Endothelial cell of umbilical vein (primary cell): ENCODE measurements around the gene ARFGEF3. TPM values are rescaled to one million over a fixed set of nuclear protein-coding genes. Genes with fewer than 3 reads are reported as not detected.
A peak's percentile ranks its signal among the peaks of the same experiment; 100 is the strongest.

Source experiments
- BruUV-seq: library from RNA; stranded (reverse); fragments of 400-500 nt; replicated peaks from 2 replicates; lab custom pipeline; 2021; lab: Mats Ljungman, UMichigan
- CTCF ChIA-PET: fragments of 300-600, 350-600 bp; sonication (Branson Sonifier 250); formaldehyde crosslinking; loops from one replicate; lab custom pipeline; 2021; ENCODE audit warnings: antibody characterized with exemption, inconsistent platforms; lab: Charles Lee
- POLR2A ChIA-PET: fragments of 300-600, 350-600 bp; sonication (Branson Sonifier 250); formaldehyde crosslinking; loops from one replicate; lab custom pipeline; 2021; ENCODE audit warnings: antibody characterized with exemption, inconsistent platforms; lab: Charles Lee
- DNase-seq: peaks from one replicate; pipeline ENCODE4 v3.0.0-alpha.2; 2011; ENCODE audit warnings: low read depth, low spot score
- FAIRE-seq: peaks from 2 replicates; lab custom pipeline; 2011; peaks lifted over from hg19 to GRCh38; lab: Jason Lieb, UNC
- H2AFZ ChIP-seq: 2 replicates; pipeline ENCODE4 v1.6.0; 2012; ENCODE audit warnings: low read depth, low read length, control low read depth, inconsistent platforms
- H3K27ac ChIP-seq: 2 replicates; pipeline ENCODE4 v1.5.1; 2011; ENCODE audit warnings: low read depth, mild to moderate bottlenecking, control low read depth, low read length, moderate library complexity; ENCODE audit not compliant: insufficient read depth
- H3K27me3 ChIP-seq, 2 experiments: 2 replicates each; pipeline versions ENCODE4 v1.6.0 to v1.6.1; 2011; ENCODE audit warnings: low read length in 2 of 2, mixed read lengths in 1 of 2; ENCODE audit not compliant: control insufficient read depth in 2 of 2, insufficient read depth in 2 of 2
- H3K36me3 ChIP-seq, 2 experiments: 2 replicates in 1 of 2; 3 replicates in 1 of 2; pipeline ENCODE4 v1.5.1; 2011; ENCODE audit warnings: low read length in 2 of 2, mild to moderate bottlenecking in 1 of 2, moderate library complexity in 1 of 2; ENCODE audit not compliant: control insufficient read depth in 2 of 2, insufficient read depth in 2 of 2; ENCODE audit errors: extremely low read depth in 1 of 2
- H3K4me1 ChIP-seq: 3 replicates; pipeline ENCODE4 v1.5.1; 2011; ENCODE audit warnings: mild to moderate bottlenecking, low read length; ENCODE audit not compliant: control insufficient read depth, insufficient read depth; ENCODE audit errors: extremely low read depth
- H3K4me2 ChIP-seq: 2 replicates; pipeline ENCODE4 v1.6.1; 2011; ENCODE audit warnings: low read length, control low read depth, mixed read lengths; ENCODE audit not compliant: insufficient read depth
- H3K4me3 ChIP-seq, 3 experiments: fragments of 200-600 bp in 1 of 3; sonication (generic), shearing (Covaris generic) in 1 of 3; replicated peaks in 1 of 3; 2 replicates each; pipeline ENCODE4 v1.5.1; 2011 to 2016; ENCODE audit warnings: control low read depth in 3 of 3, low read length in 3 of 3, mild to moderate bottlenecking in 2 of 3, inconsistent platforms in 1 of 3, low read depth in 1 of 3, moderate library complexity in 1 of 3; ENCODE audit not compliant: insufficient read depth in 1 of 3
- H3K79me2 ChIP-seq: 2 replicates; pipeline ENCODE4 v1.6.0; 2012; ENCODE audit warnings: low read length, inconsistent platforms; ENCODE audit not compliant: control insufficient read depth, insufficient read depth
- H3K9ac ChIP-seq: replicated peaks from 2 replicates; pipeline ENCODE3; 2011; ENCODE audit warnings: low read length, control low read depth; ENCODE audit not compliant: insufficient read depth; ENCODE audit errors: extremely low read depth
- H3K9me1 ChIP-seq: replicated peaks from 3 replicates; pipeline ENCODE4 v1.6.0; 2011; ENCODE audit warnings: mild to moderate bottlenecking, low read length; ENCODE audit not compliant: control insufficient read depth, insufficient read depth; ENCODE audit errors: extremely low read depth
- H3K9me3 ChIP-seq: replicated peaks from 2 replicates; pipeline ENCODE4 v1.5.1; 2012; ENCODE audit warnings: low read length, inconsistent platforms; ENCODE audit not compliant: control insufficient read depth, insufficient read depth
- H4K20me1 ChIP-seq: replicated peaks from 2 replicates; pipeline ENCODE3; 2011; ENCODE audit warnings: mild to moderate bottlenecking, low read length; ENCODE audit not compliant: control insufficient read depth, insufficient read depth; ENCODE audit errors: extremely low read depth
- EZH2 ChIP-seq: IDR thresholded peaks from 2 replicates; pipeline ENCODE4 v1.6.1; 2012; ENCODE audit warnings: borderline replicate concordance, low read depth, mild to moderate bottlenecking, moderate library complexity, low read length, inconsistent platforms; ENCODE audit not compliant: severe bottlenecking
- FOS ChIP-seq: IDR thresholded peaks from 2 replicates; pipeline ENCODE4 v1.6.1; 2011; ENCODE audit warnings: mild to moderate bottlenecking, low read length, moderate library complexity, borderline replicate concordance; ENCODE audit not compliant: insufficient read depth
- GATA2 ChIP-seq: IDR thresholded peaks from 2 replicates; pipeline ENCODE4 v1.7.0; 2011; ENCODE audit warnings: low read depth, mild to moderate bottlenecking, moderate library complexity, mixed read lengths, low read length; ENCODE audit not compliant: insufficient read length, insufficient read depth
- JUN ChIP-seq: IDR thresholded peaks from 2 replicates; pipeline ENCODE4 v1.6.1; 2011; ENCODE audit warnings: borderline replicate concordance, low read depth; ENCODE audit not compliant: insufficient read length, insufficient read depth
- MYC ChIP-seq: IDR thresholded peaks from one replicate; pipeline ENCODE4 v1.6.1; 2011; ENCODE audit warnings: mild to moderate bottlenecking, low read depth, low read length
- POLR2A ChIP-seq: IDR thresholded peaks from 2 replicates; pipeline ENCODE4 v1.6.1; 2012; ENCODE audit warnings: low read depth, mild to moderate bottlenecking, control low read depth, low read length
- POLR2AphosphoS5 ChIP-seq: IDR thresholded peaks from 2 replicates; pipeline ENCODE4 v1.6.1; 2012; ENCODE audit warnings: low read depth, mild to moderate bottlenecking, control low read depth, low read length, moderate library complexity; ENCODE audit not compliant: insufficient read depth
- dilution Hi-C: fragments of 300-500 bp; cut with MboI; formaldehyde crosslinking; loops from one replicate; pipeline ENCODE4 v1.15.0; 2019; ENCODE audit warnings: low sequenced_read_pairs; ENCODE audit not compliant: extremely low pct_ligation_motif_present
- intact Hi-C: fragments of 100-400 bp; cut with micrococcal nuclease; formaldehyde crosslinking; loops from one replicate; pipeline ENCODE4 v1.10.0; 2022
- polyA plus RNA-seq, 4 experiments: library from polyadenylated mRNA; depleted of rRNA in 3 of 4; stranded (reverse) in 3 of 4; unstranded in 1 of 4; fragments of >200 nt; gene quantifications; 2 replicates each; pipeline versions ENCODE4 v1.2.1 to v1.2.3, GENCODE V29; 2011 to 2012; ENCODE audit warnings: missing spikeins in 1 of 4
- total RNA-seq: library from RNA; stranded (reverse); gene quantifications from 2 replicates; pipeline ENCODE4 v1.2.3, GENCODE V29; 2021
- TF ChIP-seq, protein P1 (sequence below), 2 donors: IDR thresholded peaks; 1 replicate in 1 of 2; 2 replicates in 1 of 2; pipeline ENCODE4 v1.5.1; 2011; ENCODE audit warnings: low read length in 2 of 2, mild to moderate bottlenecking in 2 of 2, moderate library complexity in 2 of 2, control low read depth in 1 of 2, inconsistent platforms in 1 of 2, low read depth in 1 of 2; ENCODE audit not compliant: insufficient read depth in 1 of 2; ENCODE audit errors: extremely low read depth in 1 of 2
- TF ChIP-seq, protein P2 (sequence below): IDR thresholded peaks from 2 replicates; pipeline ENCODE4 v1.6.1; 2011; ENCODE audit not compliant: insufficient read depth, insufficient read length

ARFGEF3 gene
- total and polyA plus RNA-seq, 2 donors (not counting 3 experiments of a cell fraction or from before 2014, with no cell fraction given): 1.3 to 7.3 TPM

DNA sequence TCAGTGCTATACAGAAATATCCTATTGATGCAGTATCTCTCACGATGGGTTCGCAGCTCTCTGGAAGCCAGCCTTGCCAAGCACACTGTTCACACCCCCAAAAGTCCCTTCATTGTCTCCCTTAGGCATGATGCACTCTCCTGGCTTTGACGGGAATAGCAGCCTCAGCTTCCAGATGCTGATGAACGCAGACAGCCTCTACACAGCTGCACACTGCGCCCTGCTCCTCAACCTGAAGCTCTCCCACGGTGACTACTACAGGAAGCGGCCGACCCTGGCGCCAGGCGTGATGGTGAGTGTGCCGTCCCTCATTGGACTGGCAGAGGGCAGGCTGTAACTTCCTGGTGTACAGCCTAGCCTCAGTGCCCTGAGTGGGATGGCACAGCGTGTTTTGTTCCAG, 116.6 kb downstream of the ARFGEF3 start:
- no peak overlapping the region for H3K4me2 ChIP-seq
- H3K4me3 ChIP-seq: no peak overlapping the region
- H3K36me3 ChIP-seq: no peaks in the 10 kb centered on the region
- no peak for TF ChIP-seq MYC
- TF ChIP-seq, protein P1, sequence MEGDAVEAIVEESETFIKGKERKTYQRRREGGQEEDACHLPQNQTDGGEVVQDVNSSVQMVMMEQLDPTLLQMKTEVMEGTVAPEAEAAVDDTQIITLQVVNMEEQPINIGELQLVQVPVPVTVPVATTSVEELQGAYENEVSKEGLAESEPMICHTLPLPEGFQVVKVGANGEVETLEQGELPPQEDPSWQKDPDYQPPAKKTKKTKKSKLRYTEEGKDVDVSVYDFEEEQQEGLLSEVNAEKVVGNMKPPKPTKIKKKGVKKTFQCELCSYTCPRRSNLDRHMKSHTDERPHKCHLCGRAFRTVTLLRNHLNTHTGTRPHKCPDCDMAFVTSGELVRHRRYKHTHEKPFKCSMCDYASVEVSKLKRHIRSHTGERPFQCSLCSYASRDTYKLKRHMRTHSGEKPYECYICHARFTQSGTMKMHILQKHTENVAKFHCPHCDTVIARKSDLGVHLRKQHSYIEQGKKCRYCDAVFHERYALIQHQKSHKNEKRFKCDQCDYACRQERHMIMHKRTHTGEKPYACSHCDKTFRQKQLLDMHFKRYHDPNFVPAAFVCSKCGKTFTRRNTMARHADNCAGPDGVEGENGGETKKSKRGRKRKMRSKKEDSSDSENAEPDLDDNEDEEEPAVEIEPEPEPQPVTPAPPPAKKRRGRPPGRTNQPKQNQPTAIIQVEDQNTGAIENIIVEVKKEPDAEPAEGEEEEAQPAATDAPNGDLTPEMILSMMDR (IDR thresholded peaks at IDR 0.05; ENCODE audit: extremely low read depth in 1 of 2, insufficient read depth in 1 of 2, low read depth in 1 of 2, low read length in 2 of 2): peak; percentile 10 to 34
- H3K9me1 ChIP-seq: no peaks in the 10 kb centered on the region
- no peak for DNase-seq
- no peak overlapping the region for H2AFZ ChIP-seq
- BruUV-seq: no TSS peak
- H4K20me1 ChIP-seq: no peaks in the 10 kb centered on the region
- no peaks in the 10 kb centered on the region for H3K79me2 ChIP-seq
- no peak for FAIRE-seq
- no peaks in the 10 kb centered on the region for H3K4me1 ChIP-seq
- POLR2A ChIA-PET: no interaction called here
- H3K27ac ChIP-seq: no peak overlapping the region
- dilution Hi-C loops (no loop called here), intact Hi-C loops (loop anchor here (1.0 to 5.0 kb wide), 2 partner anchors 162 to 276 kb away; no protein-coding TSS in a partner anchor)
- H3K9ac ChIP-seq: no peak overlapping the region
- H3K9me3 ChIP-seq: no peaks in the 10 kb centered on the region
- CTCF ChIA-PET: interaction anchor here (0.8 to 2.7 kb wide), 5 partner anchors 11 to 162 kb away, joined by 3 to 28 read pairs (median 3); partner anchors contain the start of gene HEBP2
- H3K27me3 ChIP-seq: no peaks in the 10 kb centered on the region

DNA sequence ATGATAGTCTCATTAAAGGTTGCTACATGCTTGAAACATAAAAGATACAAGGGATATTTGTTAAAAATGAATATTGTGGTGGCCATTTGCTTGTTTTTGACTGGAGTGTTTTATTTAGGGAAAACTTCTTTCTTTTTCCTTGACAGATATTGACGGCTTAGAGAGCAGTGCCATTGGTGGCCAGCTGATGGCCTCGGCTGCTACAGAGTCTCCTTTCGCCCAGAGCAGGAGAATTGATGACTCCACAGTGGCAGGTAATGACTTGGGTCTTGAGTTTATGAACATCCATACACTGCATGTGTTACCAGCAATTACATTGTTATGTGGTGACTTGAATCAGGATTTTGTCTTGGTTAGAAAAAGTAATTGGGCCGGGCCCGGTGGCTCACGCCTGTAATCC, 124.1 kb downstream of the ARFGEF3 start:
- H3K27ac ChIP-seq: no peak overlapping the region
- no peaks in the 10 kb centered on the region for H3K9me3 ChIP-seq
- FAIRE-seq (no peak), DNase-seq (no peak)
- no peaks in the 10 kb centered on the region for H3K79me2 ChIP-seq
- no peaks in the 10 kb centered on the region for H3K9me1 ChIP-seq
- no peak overlapping the region for H3K4me2 ChIP-seq
- H3K4me1 ChIP-seq: peaks cover 3% of the 10 kb centered on the region
- H3K27me3 ChIP-seq: no peaks in the 10 kb centered on the region
- TF ChIP-seq, protein P2, sequence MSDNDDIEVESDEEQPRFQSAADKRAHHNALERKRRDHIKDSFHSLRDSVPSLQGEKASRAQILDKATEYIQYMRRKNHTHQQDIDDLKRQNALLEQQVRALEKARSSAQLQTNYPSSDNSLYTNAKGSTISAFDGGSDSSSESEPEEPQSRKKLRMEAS: no peak
- TF ChIP-seq MYC (no peak), POLR2AphosphoS5 (no peak), FOS (no peak), EZH2 (no peak), JUN (no peak), POLR2A (no peak), GATA2 (no peak)
- TF ChIP-seq, protein P1 (IDR thresholded peaks at IDR 0.05; ENCODE audit: extremely low read depth in 1 of 2, insufficient read depth in 1 of 2, low read depth in 1 of 2, low read length in 2 of 2): no peak
- no TSS peak for BruUV-seq
- intact Hi-C loops (loop anchor here (2.0 to 5.0 kb wide), 3 partner anchors 119 to 222 kb away; partner anchors contain the start of gene HEBP2), dilution Hi-C loops (no loop called here)
- no peak overlapping the region for H3K4me3 ChIP-seq
- H2AFZ ChIP-seq: no peak overlapping the region
- POLR2A ChIA-PET: no interaction called here
- no peak overlapping the region for H3K9ac ChIP-seq
- H3K36me3 ChIP-seq: no peaks in the 10 kb centered on the region
- CTCF ChIA-PET: interaction anchor here (0.7 to 1.5 kb wide), 5 partner anchors 10 to 180 kb away, joined by 3 to 10 read pairs (median 3); no protein-coding TSS in a partner anchor
- H4K20me1 ChIP-seq: no peaks in the 10 kb centered on the region
